HFF-Myc (cell line): ENCODE data around the gene GHRHR.

Source experiments
- DNase-seq: peaks from one replicate; pipeline ENCODE4 v3.0.0-alpha.2; 2011; ENCODE audit warnings: low read depth; ENCODE audit errors: extremely low read depth
- H3K4me3 ChIP-seq: replicated peaks from 2 replicates; pipeline ENCODE4 v1.5.1; 2011; ENCODE audit warnings: low read depth, mild to moderate bottlenecking, control low read depth, low read length
- TF ChIP-seq, protein P1 (sequence below): IDR thresholded peaks from 2 replicates; pipeline ENCODE4 v1.5.1; 2012; ENCODE audit warnings: mild to moderate bottlenecking, low read depth, low read length, control low read depth; ENCODE audit errors: missing control alignments

Gene GHRHR

DNA sequence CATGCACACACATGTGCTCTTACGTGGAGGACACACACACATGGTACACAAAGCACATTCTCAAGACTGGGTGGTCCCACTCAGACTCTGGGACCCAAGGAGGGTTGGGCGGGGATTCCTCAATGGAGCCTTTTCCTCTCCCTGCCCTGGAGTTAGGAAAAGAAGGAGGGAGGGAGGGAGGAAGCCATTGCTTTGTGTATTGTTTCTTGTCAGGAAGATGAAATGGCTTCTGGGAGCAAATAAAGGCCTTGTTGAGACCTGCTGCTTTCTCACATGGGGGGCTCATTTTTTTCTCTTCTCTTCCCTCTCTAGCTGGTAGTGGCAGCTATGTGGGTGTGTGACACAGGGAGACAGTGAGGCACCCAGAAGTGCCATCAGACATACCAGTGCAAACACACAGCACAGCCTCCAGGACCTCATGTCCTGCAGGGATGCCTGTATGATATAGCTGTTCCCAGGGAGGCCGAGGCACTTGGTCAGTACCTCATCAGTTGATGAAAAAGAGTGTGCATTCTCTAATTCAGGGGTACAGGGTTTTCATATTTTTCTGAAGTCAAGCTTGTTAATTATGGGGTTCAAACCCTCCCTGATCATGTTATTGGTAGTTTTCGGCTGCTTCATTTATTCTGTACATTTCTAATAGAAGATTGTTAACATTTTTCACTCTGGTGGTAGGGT lies 46.4 kb upstream of the GHRHR start:
- no peak overlapping the region for H3K4me3 ChIP-seq
- TF ChIP-seq, protein P1, sequence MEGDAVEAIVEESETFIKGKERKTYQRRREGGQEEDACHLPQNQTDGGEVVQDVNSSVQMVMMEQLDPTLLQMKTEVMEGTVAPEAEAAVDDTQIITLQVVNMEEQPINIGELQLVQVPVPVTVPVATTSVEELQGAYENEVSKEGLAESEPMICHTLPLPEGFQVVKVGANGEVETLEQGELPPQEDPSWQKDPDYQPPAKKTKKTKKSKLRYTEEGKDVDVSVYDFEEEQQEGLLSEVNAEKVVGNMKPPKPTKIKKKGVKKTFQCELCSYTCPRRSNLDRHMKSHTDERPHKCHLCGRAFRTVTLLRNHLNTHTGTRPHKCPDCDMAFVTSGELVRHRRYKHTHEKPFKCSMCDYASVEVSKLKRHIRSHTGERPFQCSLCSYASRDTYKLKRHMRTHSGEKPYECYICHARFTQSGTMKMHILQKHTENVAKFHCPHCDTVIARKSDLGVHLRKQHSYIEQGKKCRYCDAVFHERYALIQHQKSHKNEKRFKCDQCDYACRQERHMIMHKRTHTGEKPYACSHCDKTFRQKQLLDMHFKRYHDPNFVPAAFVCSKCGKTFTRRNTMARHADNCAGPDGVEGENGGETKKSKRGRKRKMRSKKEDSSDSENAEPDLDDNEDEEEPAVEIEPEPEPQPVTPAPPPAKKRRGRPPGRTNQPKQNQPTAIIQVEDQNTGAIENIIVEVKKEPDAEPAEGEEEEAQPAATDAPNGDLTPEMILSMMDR = no peak
- DNase-seq = no peak

DNA sequence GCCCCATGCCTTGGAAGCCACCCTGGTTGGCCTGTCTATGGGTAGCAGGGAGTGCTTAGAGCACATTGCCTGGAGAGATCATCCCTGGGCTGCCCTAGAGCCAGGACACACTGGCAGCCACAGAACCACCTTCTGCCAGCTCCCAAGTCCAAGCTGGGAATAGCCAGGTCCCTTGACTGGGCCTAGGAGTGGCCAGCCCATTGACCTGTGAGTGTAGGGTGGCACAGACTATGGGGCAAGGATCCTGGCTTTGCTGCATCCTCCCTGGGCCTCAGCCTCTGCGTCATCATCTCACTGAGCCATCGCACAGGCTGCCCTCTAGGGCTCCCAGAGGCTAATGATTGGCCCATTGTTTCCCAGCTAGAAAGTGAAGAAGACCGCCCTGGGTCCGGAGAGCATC lies 45.1 kb upstream of the GHRHR start:
- TF ChIP-seq, protein P1 = no peak
- H3K4me3 ChIP-seq = no peak overlapping the region
- DNase-seq = no peak

DNA sequence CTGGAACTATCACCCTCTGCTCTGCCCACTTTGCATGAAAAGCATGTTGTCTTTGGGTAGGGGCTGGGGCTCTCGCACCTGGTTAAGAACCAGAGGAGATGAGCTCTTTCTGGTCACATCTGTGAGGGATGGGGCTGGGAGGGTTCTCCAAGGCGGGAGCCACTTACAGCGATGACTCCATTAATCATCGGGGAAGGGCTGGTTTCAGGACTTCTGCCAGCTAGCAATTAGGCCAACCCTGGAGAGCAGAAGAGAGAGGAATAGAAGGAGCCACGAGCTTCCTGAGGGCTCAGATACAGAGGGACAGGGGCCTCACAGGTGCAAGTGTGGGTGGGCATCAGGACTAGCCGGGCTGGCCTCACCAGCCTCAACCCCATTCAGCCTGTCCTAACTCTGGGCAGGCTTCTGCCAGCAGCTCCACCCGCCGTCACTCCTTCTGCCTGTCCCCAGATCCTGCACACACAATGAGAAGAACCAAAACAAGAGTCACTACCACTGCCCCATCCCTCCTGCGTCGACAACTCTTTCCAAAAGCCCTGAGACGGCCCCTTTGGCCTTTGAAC lies 43.7 kb upstream of the GHRHR start:
- H3K4me3 ChIP-seq = no peak overlapping the region
- no peak for DNase-seq
- TF ChIP-seq, protein P1 = no peak

DNA sequence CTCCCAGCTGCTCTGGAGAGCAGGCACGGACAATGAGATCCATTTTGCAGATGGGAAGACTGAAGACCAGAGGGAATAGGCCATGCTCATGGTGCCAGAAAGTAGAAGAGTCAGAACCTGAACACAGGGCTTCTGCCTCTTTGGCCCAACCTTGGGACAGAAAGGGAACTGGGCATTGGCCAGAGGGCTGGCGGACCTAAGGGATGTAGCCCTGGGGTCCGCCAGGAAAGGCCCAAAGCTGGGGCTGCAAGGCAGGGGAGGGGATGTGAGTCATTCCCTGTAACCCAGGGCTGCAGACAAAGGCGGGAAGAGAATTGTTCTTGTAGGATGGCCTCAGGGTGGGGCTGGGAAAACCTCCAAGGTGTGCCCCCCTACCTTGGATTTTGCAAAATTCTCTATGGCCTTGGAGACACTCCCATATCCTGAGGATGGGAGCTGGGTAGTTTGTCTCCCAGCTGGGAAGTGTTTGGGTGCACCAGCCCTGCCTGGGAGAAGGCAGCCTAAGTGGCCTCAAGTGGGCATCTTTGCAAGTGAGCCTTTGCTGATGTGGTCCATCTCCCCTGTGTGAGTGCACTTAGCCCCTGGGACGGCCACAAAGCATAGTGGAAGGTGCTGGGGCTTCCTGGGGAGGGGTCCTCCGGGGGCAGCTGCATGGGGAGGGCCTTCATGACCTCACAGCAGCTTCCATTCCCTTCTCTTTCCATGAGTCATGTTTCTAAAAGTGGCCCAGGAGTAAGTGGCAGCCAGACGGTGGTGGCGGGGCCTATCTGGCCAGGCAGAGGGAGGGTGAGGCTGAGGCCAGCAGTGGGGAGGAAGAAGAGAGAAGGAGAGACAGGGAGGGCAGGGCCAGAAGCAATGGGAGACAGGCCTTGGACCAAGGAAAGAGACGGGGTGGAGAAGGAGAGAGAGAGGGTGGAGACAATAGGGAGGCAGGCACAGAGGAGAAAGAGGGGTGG lies 42.9 kb upstream of the GHRHR start:
- DNase-seq = no peak
- no peak overlapping the region for H3K4me3 ChIP-seq
- TF ChIP-seq, protein P1 = no peak

DNA sequence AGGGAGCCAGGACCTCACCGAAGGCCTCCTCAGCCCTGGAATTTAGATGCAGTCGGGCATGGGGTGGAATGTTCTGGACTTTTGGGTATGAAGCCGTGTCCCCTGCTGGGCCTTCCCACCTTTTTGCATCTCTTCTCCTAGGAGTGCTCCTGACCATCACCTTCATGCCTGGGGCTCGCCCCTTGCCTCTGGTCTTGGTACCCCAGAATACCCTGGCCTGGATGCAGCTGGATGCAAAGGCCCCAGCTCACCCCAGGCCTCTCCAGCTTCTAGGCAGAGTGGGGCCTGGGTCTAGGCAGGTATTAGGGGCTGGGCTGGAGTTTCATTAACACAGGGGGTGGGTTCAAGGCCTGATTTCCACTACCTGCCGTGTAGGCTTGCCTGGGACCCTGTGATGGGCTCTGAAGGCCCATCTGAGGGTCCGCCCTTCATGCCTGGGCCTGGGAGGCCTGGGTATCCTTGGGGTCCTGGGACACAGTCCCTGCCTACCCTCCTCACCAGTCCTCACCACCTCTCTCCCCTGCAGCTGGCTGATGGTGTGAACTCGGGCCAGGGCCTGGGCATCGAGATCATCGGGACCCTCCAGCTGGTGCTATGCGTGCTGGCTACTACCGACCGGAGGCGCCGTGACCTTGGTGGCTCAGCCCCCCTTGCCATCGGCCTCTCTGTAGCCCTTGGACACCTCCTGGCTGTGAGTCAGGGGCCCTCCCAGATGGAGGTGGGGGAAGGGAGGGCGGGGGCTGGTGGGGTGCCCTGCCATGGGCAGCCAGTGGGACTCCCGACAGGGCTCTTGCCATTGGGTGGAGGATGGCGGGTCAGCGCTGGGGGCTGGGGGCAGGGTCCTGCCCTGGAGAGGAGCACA lies 42.0 kb upstream of the GHRHR start:
- H3K4me3 ChIP-seq = no peak overlapping the region
- DNase-seq = no peak
- TF ChIP-seq, protein P1 = no peak

DNA sequence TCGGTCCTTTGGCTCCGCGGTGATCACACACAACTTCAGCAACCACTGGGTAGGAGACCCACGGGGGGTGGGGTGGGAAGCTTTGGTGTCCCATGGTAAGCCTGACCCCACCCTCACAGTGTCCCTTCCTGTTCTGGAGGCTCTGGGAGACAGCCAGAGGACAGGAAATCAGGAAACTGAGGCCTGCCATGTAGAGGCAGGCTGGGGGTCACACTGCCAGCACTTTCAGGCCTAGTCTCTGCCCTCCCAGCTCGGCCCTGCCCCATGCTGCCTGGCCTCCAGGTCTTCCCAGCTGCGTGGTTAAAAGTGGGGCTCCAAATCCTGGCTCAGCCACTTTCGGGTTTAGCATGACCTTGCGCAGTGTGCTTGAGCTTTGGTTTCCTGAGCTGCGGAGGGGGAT lies 41.2 kb upstream of the GHRHR start:
- TF ChIP-seq, protein P1 = no peak
- no peak for DNase-seq
- no peak overlapping the region for H3K4me3 ChIP-seq
